ENCODE data around the gene SSTR3. TPM values are rescaled to one million over a fixed set of nuclear protein-coding genes. Genes with fewer than 3 reads are reported as not detected.

The SSTR3 gene
- total RNA-seq, 8 experiments from 2014 or later, result 0.09 to 1.1 (median 0.25) TPM; not detected in 1

GRCh38 chr22:37163096-37163489 is 49.2 kb downstream of the SSTR3 start:
- H3K27ac ChIP-seq, result no peak overlapping the region
- no peak overlapping the region for H3K4me3 ChIP-seq
- H3K4me1 ChIP-seq (replicated peaks in 1 of 2), result peaks cover 0 to 2% of the 10 kb centered on the region in 2 donors
- ATAC-seq (replicated peaks in 6 of 8), result no peak
- in situ Hi-C loops (cut with MboI; ENCODE audit: low pct_unique_long_range_greater_than_20kb in 2 of 9, low sequenced_read_pairs in 9 of 9, unreplicated experiment in 9 of 9), result no loop called here
- 65 to 100% (median 76%) methylated on average over 1 to 4 of the region's 5 CpGs; no CpG with 5 or more reads in 4 of the 10 experiments for WGBS, 10 experiments

GRCh38 chr22:37162221-37163095 is 49.8 kb downstream of the SSTR3 start:
- Histone ChIP-seq H3K27ac (no peak overlapping the region), H3K4me1 (replicated peaks in 1 of 2) (peaks cover 0 to 2% of the 10 kb centered on the region in 2 donors), H3K4me3 (no peak overlapping the region)
- in situ Hi-C loops (cut with MboI; ENCODE audit: low pct_unique_long_range_greater_than_20kb in 2 of 9, low sequenced_read_pairs in 9 of 9, unreplicated experiment in 9 of 9), result no loop called here
- no peak for ATAC-seq (replicated peaks in 6 of 8)
- WGBS, 10 experiments, result 10 to 75% (median 60%) methylated on average over 1 to 7 of the region's 11 CpGs; no CpG with 5 or more reads in 3 of the 10 experiments

GRCh38 chr22:37161443-37161842 is 50.8 kb downstream of the SSTR3 start:
- no peak overlapping the region for H3K27ac ChIP-seq
- no peak overlapping the region for H3K4me3 ChIP-seq
- WGBS, 10 experiments, result 100% methylated on average over 1 of the region's 2 CpGs; no CpG with 5 or more reads in 7 of the 10 experiments
- no peaks in the 10 kb centered on the region for H3K4me1 ChIP-seq (replicated peaks in 1 of 2)
- in situ Hi-C loops (cut with MboI; ENCODE audit: low pct_unique_long_range_greater_than_20kb in 2 of 9, low sequenced_read_pairs in 9 of 9, unreplicated experiment in 9 of 9), result no loop called here
- peak in 5 of 8 experiments; percentile 18 to 65 (median 40) for ATAC-seq (replicated peaks in 6 of 8)

DNA sequence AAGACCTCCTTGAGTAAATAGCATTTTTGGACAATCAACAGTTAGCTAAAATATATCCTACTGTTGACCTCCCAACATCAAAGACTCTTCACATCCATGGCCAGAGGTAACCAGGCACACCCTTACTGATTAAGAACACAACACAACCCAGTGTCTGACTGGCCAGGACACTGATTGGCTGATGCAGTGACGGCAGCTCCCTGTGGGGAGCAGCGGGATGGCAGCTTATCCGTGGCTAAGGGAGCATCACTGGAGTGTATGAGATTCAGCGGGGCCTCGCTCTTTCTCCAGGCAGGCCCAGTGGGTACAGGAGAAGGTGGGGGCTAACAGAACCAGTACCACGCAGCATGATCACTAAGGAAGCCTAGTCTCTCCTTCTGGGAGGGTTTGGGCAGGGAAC is 52.2 kb downstream of the SSTR3 start:
- in situ Hi-C loops (cut with MboI; ENCODE audit: low pct_unique_long_range_greater_than_20kb in 2 of 9, low sequenced_read_pairs in 9 of 9, unreplicated experiment in 9 of 9), result no loop called here
- Histone ChIP-seq H3K4me1 (replicated peaks in 1 of 2) (no peaks in the 10 kb centered on the region), H3K4me3 (no peak overlapping the region), H3K27ac (no peak overlapping the region)
- WGBS, 10 experiments, result 0 to 80% (median 26%) methylated on average over 1 to 5 of the region's 6 CpGs; no CpG with 5 or more reads in 2 of the 10 experiments
- ATAC-seq (replicated peaks in 6 of 8), result peak in 2 of 8 experiments; percentile 52 to 62

DNA sequence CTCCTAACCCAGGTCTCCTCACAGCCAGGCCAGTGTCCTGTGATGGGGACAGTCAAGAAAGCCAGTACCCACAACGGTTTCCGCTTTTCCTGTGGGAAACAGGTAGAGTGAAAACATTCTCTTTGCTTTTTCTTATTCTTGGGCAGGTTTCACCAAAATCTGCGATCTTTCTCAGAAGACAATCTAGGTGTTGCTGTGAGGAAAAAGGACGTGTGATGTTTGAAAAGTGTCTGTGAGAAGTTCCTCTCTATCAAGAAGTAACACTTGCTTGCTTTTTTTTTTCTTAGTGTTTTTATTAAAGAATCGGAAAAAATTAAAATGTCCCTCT is 53.4 kb downstream of the SSTR3 start:
- H3K4me1 ChIP-seq (replicated peaks in 1 of 2), result no peaks in the 10 kb centered on the region
- no peak for ATAC-seq (replicated peaks in 6 of 8)
- in situ Hi-C loops (cut with MboI; ENCODE audit: low pct_unique_long_range_greater_than_20kb in 2 of 9, low sequenced_read_pairs in 9 of 9, unreplicated experiment in 9 of 9), result no loop called here
- H3K4me3 ChIP-seq, result no peak overlapping the region
- WGBS, 10 experiments, result 33 to 93% (median 81%) methylated on average over 2 to 4 of the region's 5 CpGs; no CpG with 5 or more reads in 1 of the 10 experiments
- H3K27ac ChIP-seq, result no peak overlapping the region

- 38 to 100% (median 90%) methylated on average over 1 to 9 of the region's 13 CpGs; no CpG with 5 or more reads in 1 of the 10 experiments for WGBS, 10 experiments
- peak in 2 of 8 experiments; percentile 23 to 31 for ATAC-seq (replicated peaks in 6 of 8)
- Histone ChIP-seq H3K4me3 (no peak overlapping the region), H3K4me1 (replicated peaks in 1 of 2) (no peaks in the 10 kb centered on the region), H3K27ac (no peak overlapping the region)
- in situ Hi-C loops (cut with MboI; ENCODE audit: low pct_unique_long_range_greater_than_20kb in 2 of 9, low sequenced_read_pairs in 9 of 9, unreplicated experiment in 9 of 9), result no loop called here
Measured at GRCh38 chr22:37157516-37158285, 54.6 kb downstream of the SSTR3 start.

GRCh38 chr22:37156686-37157435 is 55.4 kb downstream of the SSTR3 start:
- Histone ChIP-seq H3K27ac (no peak overlapping the region), H3K4me1 (replicated peaks in 1 of 2) (no peaks in the 10 kb centered on the region), H3K4me3 (no peak overlapping the region)
- no peak for ATAC-seq (replicated peaks in 6 of 8)
- in situ Hi-C loops (cut with MboI; ENCODE audit: low pct_unique_long_range_greater_than_20kb in 2 of 9, low sequenced_read_pairs in 9 of 9, unreplicated experiment in 9 of 9), result no loop called here
- 20 to 100% (median 76%) methylated on average over 1 to 4 of the region's 13 CpGs; no CpG with 5 or more reads in 3 of the 10 experiments for WGBS, 10 experiments

GRCh38 chr22:37155971-37156370 is 56.3 kb downstream of the SSTR3 start:
- no peak overlapping the region for H3K27ac ChIP-seq
- H3K4me1 ChIP-seq (replicated peaks in 1 of 2), result no peaks in the 10 kb centered on the region
- WGBS, 10 experiments, result 81 to 92% (median 88%) methylated on average over 1 to 4 of the region's 8 CpGs; no CpG with 5 or more reads in 5 of the 10 experiments
- in situ Hi-C loops (cut with MboI; ENCODE audit: low pct_unique_long_range_greater_than_20kb in 2 of 9, low sequenced_read_pairs in 9 of 9, unreplicated experiment in 9 of 9), result no loop called here
- ATAC-seq (replicated peaks in 6 of 8), result no peak
- H3K4me3 ChIP-seq, result no peak overlapping the region

DNA sequence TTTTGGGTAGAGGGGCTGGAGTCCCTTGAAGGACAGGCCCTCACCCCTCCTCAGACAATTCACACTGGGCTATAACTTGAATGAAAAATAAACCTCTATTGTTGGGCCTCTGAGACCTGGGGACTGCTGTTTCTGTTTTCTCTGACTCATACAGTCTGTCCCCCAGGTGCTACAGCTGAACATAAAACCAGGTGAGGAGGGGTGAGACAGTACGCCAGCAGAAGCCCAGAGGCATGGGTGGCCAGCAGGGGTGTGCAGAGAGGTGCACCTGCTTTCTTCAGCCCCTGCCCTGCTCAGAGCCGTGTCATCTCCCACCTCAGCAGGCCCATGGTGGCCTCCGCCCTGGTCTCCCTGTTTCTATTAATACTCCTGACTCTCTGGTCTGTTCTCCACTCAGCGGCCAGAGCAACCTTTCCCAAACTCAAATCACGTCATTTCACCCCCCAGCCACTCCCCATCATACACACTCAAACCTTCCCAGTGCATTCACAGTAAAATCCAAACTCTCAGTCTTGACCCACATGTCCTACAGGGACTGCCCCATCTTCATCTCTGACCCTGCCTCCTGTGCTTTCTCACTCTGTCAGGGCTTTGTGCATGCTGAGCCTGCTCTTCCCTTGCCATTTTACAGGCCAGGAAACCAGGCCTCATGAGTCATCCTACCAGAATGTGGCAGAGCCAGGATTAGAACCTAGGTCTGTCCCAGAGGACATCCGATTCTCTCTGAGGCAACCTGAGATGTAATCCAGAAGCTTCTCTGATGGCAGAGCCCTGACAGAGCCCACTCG is 57.2 kb downstream of the SSTR3 start:
- no peak overlapping the region for H3K27ac ChIP-seq
- ATAC-seq (replicated peaks in 6 of 8), result peak in 1 of 8 experiments; percentile 33
- H3K4me3 ChIP-seq, result no peak overlapping the region
- no peaks in the 10 kb centered on the region for H3K4me1 ChIP-seq (replicated peaks in 1 of 2)
- WGBS, 10 experiments, result 70 to 74% (median 72%) methylated on average over 2 to 5 of the region's 7 CpGs; no CpG with 5 or more reads in 6 of the 10 experiments
- in situ Hi-C loops (cut with MboI; ENCODE audit: low pct_unique_long_range_greater_than_20kb in 2 of 9, low sequenced_read_pairs in 9 of 9, unreplicated experiment in 9 of 9), result no loop called here

Other genes with a start within 250 kb of the SSTR3 start
- gene TST, start 193.0 kb downstream of the SSTR3 start, total RNA-seq, result 10 to 100 TPM in 4 of 8 experiments, 1 to 10 TPM in 4; 5.5 to 49.5 (median 10.3) TPM
- 10 to 100 TPM; 18.3 to 43.2 (median 22.7) TPM for gene MPST, start 192.7 kb downstream of the SSTR3 start, total RNA-seq
- 10 to 100 TPM; 13.9 to 62.2 (median 26.5) TPM for gene KCTD17, start 160.7 kb downstream of the SSTR3 start, total RNA-seq
- gene TMPRSS6, start 102.8 kb downstream of the SSTR3 start, total RNA-seq, result under 1 TPM in 7 of 8 experiments, not detected in 1; 0.05 to 0.56 (median 0.18) TPM
- 1 to 10 TPM in 3 of 8 experiments, under 1 TPM in 4, not detected in 1; under 0.01 to 5.7 (median 0.85) TPM for gene IL2RB, start 62.6 kb downstream of the SSTR3 start, total RNA-seq
- 100 to 1,000 TPM in 1 of 8 experiments, 10 to 100 TPM in 3, 1 to 10 TPM in 4; 2.7 to 116 (median 12.6) TPM for gene C1QTNF6, start 24.2 kb downstream of the SSTR3 start, total RNA-seq
- gene RAC2, start 31.8 kb upstream of the SSTR3 start, total RNA-seq, result 10 to 100 TPM in 3 of 8 experiments, 1 to 10 TPM in 1, under 1 TPM in 3, not detected in 1; 0.33 to 94.3 (median 3.1) TPM
- gene CYTH4, start 70.0 kb upstream of the SSTR3 start, total RNA-seq, result 1 to 10 TPM in 3 of 8 experiments, under 1 TPM in 2, not detected in 3; 0.50 to 2.9 (median 1.6) TPM
- gene ELFN2, start 215.0 kb upstream of the SSTR3 start, total RNA-seq, result 1 to 10 TPM in 4 of 8 experiments, under 1 TPM in 4; 0.27 to 7.1 (median 2.7) TPM

Data from motor neuron (in vitro differentiated cells).